ENCODE results near the gene SMAD6. TPM values are rescaled to one million over a fixed set of nuclear protein-coding genes. Genes with fewer than 3 reads are reported as not detected.

Gene SMAD6
- polyA plus RNA-seq, 1 donor from 2014 or later: 0.16 TPM

DNA sequence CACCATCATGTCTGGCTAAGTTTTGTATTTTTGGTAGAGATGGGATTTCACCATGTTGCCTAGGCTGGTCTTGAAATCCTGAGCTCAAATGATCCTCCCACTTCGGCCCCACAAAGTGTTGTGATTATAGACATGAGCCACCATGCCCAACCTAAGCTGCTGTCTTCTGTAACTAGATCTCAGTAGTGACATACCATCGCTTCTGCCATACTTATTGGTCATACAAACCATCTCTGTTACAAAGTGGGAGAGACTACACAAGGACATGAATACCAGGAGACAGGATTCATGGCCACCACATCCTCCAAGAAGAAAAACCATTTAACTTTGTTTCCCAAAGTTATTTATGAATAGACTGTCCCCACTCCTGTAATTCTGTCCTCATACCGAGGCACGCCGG, 81.3 kb downstream of the SMAD6 start:
- H3K27me3 ChIP-seq (ENCODE audit: insufficient read depth, low read depth, low read length): no peaks in the 10 kb centered on the region
- no peak overlapping the region for H3K27ac ChIP-seq (ENCODE audit: low read length)
- H4K20me1 ChIP-seq (ENCODE audit: insufficient read depth): no peaks in the 10 kb centered on the region
- H2AFZ ChIP-seq (ENCODE audit: low read depth, low read length): no peak overlapping the region
- H3K9me2 ChIP-seq (ENCODE audit: insufficient read depth, low read length): no peaks in the 10 kb centered on the region
- no peak overlapping the region for H3K9ac ChIP-seq (ENCODE audit: low read length)
- TF ChIP-seq MXI1 (conservative IDR thresholded peaks at IDR 0.05; ENCODE audit: poor library complexity, severe bottlenecking) (no peak), RAD21 (conservative IDR thresholded peaks at IDR 0.05) (no peak), TAF1 (IDR thresholded peaks at IDR 0.05; ENCODE audit: low read depth) (no peak), POLR2AphosphoS5 (IDR thresholded peaks at IDR 0.05) (no peak), EZH2 (IDR thresholded peaks at IDR 0.05; ENCODE audit: borderline replicate concordance, insufficient read depth, low read length, poor library complexity, severe bottlenecking) (no peak), SMC3 (conservative IDR thresholded peaks at IDR 0.05; ENCODE audit: poor library complexity) (no peak), EP300 (conservative IDR thresholded peaks at IDR 0.05; ENCODE audit: poor library complexity, severe bottlenecking) (no peak)
- TF ChIP-seq, protein P1, sequence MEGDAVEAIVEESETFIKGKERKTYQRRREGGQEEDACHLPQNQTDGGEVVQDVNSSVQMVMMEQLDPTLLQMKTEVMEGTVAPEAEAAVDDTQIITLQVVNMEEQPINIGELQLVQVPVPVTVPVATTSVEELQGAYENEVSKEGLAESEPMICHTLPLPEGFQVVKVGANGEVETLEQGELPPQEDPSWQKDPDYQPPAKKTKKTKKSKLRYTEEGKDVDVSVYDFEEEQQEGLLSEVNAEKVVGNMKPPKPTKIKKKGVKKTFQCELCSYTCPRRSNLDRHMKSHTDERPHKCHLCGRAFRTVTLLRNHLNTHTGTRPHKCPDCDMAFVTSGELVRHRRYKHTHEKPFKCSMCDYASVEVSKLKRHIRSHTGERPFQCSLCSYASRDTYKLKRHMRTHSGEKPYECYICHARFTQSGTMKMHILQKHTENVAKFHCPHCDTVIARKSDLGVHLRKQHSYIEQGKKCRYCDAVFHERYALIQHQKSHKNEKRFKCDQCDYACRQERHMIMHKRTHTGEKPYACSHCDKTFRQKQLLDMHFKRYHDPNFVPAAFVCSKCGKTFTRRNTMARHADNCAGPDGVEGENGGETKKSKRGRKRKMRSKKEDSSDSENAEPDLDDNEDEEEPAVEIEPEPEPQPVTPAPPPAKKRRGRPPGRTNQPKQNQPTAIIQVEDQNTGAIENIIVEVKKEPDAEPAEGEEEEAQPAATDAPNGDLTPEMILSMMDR (IDR thresholded peaks at IDR 0.05; ENCODE audit: poor library complexity, severe bottlenecking): no peak
- TF ChIP-seq, protein P2, sequence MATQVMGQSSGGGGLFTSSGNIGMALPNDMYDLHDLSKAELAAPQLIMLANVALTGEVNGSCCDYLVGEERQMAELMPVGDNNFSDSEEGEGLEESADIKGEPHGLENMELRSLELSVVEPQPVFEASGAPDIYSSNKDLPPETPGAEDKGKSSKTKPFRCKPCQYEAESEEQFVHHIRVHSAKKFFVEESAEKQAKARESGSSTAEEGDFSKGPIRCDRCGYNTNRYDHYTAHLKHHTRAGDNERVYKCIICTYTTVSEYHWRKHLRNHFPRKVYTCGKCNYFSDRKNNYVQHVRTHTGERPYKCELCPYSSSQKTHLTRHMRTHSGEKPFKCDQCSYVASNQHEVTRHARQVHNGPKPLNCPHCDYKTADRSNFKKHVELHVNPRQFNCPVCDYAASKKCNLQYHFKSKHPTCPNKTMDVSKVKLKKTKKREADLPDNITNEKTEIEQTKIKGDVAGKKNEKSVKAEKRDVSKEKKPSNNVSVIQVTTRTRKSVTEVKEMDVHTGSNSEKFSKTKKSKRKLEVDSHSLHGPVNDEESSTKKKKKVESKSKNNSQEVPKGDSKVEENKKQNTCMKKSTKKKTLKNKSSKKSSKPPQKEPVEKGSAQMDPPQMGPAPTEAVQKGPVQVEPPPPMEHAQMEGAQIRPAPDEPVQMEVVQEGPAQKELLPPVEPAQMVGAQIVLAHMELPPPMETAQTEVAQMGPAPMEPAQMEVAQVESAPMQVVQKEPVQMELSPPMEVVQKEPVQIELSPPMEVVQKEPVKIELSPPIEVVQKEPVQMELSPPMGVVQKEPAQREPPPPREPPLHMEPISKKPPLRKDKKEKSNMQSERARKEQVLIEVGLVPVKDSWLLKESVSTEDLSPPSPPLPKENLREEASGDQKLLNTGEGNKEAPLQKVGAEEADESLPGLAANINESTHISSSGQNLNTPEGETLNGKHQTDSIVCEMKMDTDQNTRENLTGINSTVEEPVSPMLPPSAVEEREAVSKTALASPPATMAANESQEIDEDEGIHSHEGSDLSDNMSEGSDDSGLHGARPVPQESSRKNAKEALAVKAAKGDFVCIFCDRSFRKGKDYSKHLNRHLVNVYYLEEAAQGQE (IDR thresholded peaks at IDR 0.05; ENCODE audit: borderline replicate concordance): no peak
- H3F3A ChIP-seq (ENCODE audit: insufficient read depth, low read length, poor library complexity, severe bottlenecking): no peaks in the 10 kb centered on the region
- no peaks in the 10 kb centered on the region for H3K36me3 ChIP-seq (ENCODE audit: insufficient read depth, low read length)
- no peaks in the 10 kb centered on the region for H3K79me2 ChIP-seq (replicated peaks; ENCODE audit: insufficient read depth, low read length)
- H3K4me3 ChIP-seq (ENCODE audit: low read length): no peak overlapping the region
- no peaks in the 10 kb centered on the region for H3K9me3 ChIP-seq (ENCODE audit: low read length)
- H3K4me2 ChIP-seq (ENCODE audit: low read length): no peak overlapping the region

DNA sequence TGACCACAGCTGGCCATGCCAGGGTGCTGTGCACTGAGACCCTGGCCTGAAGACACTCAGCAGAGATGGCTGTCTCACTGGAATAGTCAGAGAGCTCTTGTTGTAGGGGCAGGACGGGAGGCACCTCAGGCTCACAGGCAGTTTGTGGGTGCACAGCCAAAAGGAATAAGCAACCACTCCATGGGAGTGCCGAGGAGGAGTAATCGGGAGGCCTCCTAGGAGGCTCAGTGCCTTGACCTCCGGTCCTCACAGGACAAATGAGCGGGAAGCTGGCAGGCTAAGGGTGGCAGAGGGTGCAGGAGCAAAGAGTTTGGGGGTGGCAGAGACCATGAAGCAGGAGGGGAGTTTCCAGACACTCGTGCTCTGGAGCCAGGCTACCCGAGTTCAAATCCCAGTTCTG, 81.7 kb downstream of the SMAD6 start:
- H3K27me3 ChIP-seq (ENCODE audit: insufficient read depth, low read depth, low read length): no peaks in the 10 kb centered on the region
- no peaks in the 10 kb centered on the region for H3K9me2 ChIP-seq (ENCODE audit: insufficient read depth, low read length)
- H3K9me3 ChIP-seq (ENCODE audit: low read length): no peaks in the 10 kb centered on the region
- no peak overlapping the region for H3K9ac ChIP-seq (ENCODE audit: low read length)
- H3K4me2 ChIP-seq (ENCODE audit: low read length): no peak overlapping the region
- H3K79me2 ChIP-seq (replicated peaks; ENCODE audit: insufficient read depth, low read length): no peaks in the 10 kb centered on the region
- TF ChIP-seq POLR2AphosphoS5 (IDR thresholded peaks at IDR 0.05): no peak
- TF ChIP-seq, protein P1 (IDR thresholded peaks at IDR 0.05; ENCODE audit: poor library complexity, severe bottlenecking): no peak
- no peak for TF ChIP-seq SMC3 (conservative IDR thresholded peaks at IDR 0.05; ENCODE audit: poor library complexity)
- no peak for TF ChIP-seq EZH2 (IDR thresholded peaks at IDR 0.05; ENCODE audit: borderline replicate concordance, insufficient read depth, low read length, poor library complexity, severe bottlenecking)
- TF ChIP-seq TAF1 (IDR thresholded peaks at IDR 0.05; ENCODE audit: low read depth): no peak
- TF ChIP-seq, protein P2 (IDR thresholded peaks at IDR 0.05; ENCODE audit: borderline replicate concordance): no peak
- TF ChIP-seq MXI1 (conservative IDR thresholded peaks at IDR 0.05; ENCODE audit: poor library complexity, severe bottlenecking): no peak
- TF ChIP-seq RAD21 (conservative IDR thresholded peaks at IDR 0.05): no peak
- no peak for TF ChIP-seq EP300 (conservative IDR thresholded peaks at IDR 0.05; ENCODE audit: poor library complexity, severe bottlenecking)
- no peaks in the 10 kb centered on the region for H3K36me3 ChIP-seq (ENCODE audit: insufficient read depth, low read length)
- no peak overlapping the region for H3K4me3 ChIP-seq (ENCODE audit: low read length)
- H3K27ac ChIP-seq (ENCODE audit: low read length): no peak overlapping the region
- H4K20me1 ChIP-seq (ENCODE audit: insufficient read depth): no peaks in the 10 kb centered on the region
- H2AFZ ChIP-seq (ENCODE audit: low read depth, low read length): no peak overlapping the region
- H3F3A ChIP-seq (ENCODE audit: insufficient read depth, low read length, poor library complexity, severe bottlenecking): no peaks in the 10 kb centered on the region

Data from neural cell (in vitro differentiated cells).